T-helper 1 cell treated with Interleukin-12 subunit alpha and Interleukin-12 subunit beta and Interleukin-4 antibody, amounts not matched to agents 30 ng/mL and 1 ng/mL, for 36 hours (primary cell): ENCODE results near the gene HOXC6. TPM values are rescaled to one million over a fixed set of nuclear protein-coding genes. Genes with fewer than 3 reads are reported as not detected.
"Not testable (repeated sequence)": the region's sequence is repeated elsewhere in the genome, so short reads cannot be mapped to it uniquely, and the experiment has no call there.

ENCODE experiments used
- intact Hi-C: fragments of 100-400 bp; cut with micrococcal nuclease; formaldehyde crosslinking; loops from one replicate; pipeline ENCODE4 v1.15.1; 2024
- total RNA-seq: library from RNA; stranded (reverse); gene quantifications from 2 replicates; pipeline ENCODE4 v1.2.3, GENCODE V29; 2022

Gene HOXC6
- total RNA-seq, 1 donor from 2014 or later = not detected

- intact Hi-C loops = no loop called here
Observed at GRCh38 chr12:54037360-54038283, 9.4 kb downstream of the HOXC6 start.

- intact Hi-C loops = no loop called here
Observed at GRCh38 chr12:54038284-54038870, 10.1 kb downstream of the HOXC6 start.

- intact Hi-C loops = no loop called here
Observed at GRCh38 chr12:54038871-54039414, 10.7 kb downstream of the HOXC6 start.

GRCh38 chr12:54039417-54040147 is 11.3 kb downstream of the HOXC6 start:
- intact Hi-C loops = no loop called here

- intact Hi-C loops = no loop called here
Observed at GRCh38 chr12:54040148-54040494, 11.9 kb downstream of the HOXC6 start.

- intact Hi-C loops = no loop called here
Observed at GRCh38 chr12:54040648-54041047, 12.4 kb downstream of the HOXC6 start.

GRCh38 chr12:54041097-54041690 is 13.0 kb downstream of the HOXC6 start:
- intact Hi-C loops = no loop called here

GRCh38 chr12:54042033-54042432 is 13.8 kb downstream of the HOXC6 start:
- intact Hi-C loops = not testable (repeated sequence)

- intact Hi-C loops = no loop called here
Observed at GRCh38 chr12:54042970-54043853, 15.0 kb downstream of the HOXC6 start.

GRCh38 chr12:54044425-54045103 is 16.3 kb downstream of the HOXC6 start:
- intact Hi-C loops = no loop called here

- intact Hi-C loops = no loop called here
Observed at GRCh38 chr12:54045401-54045800, 17.2 kb downstream of the HOXC6 start.

- intact Hi-C loops = no loop called here
Observed at GRCh38 chr12:54045868-54046521, 17.8 kb downstream of the HOXC6 start.

- intact Hi-C loops = no loop called here
Observed at GRCh38 chr12:54046809-54047159, 18.5 kb downstream of the HOXC6 start.

- intact Hi-C loops = no loop called here
Observed at GRCh38 chr12:54047160-54047963, 19.1 kb downstream of the HOXC6 start.

GRCh38 chr12:54047964-54048303 is 19.7 kb downstream of the HOXC6 start:
- intact Hi-C loops = no loop called here

GRCh38 chr12:54048406-54049093 is 20.3 kb downstream of the HOXC6 start:
- intact Hi-C loops = no loop called here

- intact Hi-C loops = no loop called here
Observed at GRCh38 chr12:54049108-54049507, 20.9 kb downstream of the HOXC6 start.

- intact Hi-C loops = loop anchor here (5.0 kb wide), 3 partner anchors 57 to 113 kb away; partner anchors contain the start of gene HOXC13
Observed at GRCh38 chr12:54050482-54050810, 22.2 kb downstream of the HOXC6 start.
